HEK293T (cell line): ENCODE measurements around the gene THAP10.

Experiments used
- CTCF ChIA-PET: fragments of 350-600 bp; formaldehyde crosslinking; extraction: SDS; loops from one replicate; lab custom pipeline; 2021; ENCODE audit warnings: antibody characterized with exemption, inconsistent platforms; lab: Yijun Ruan, JAX
- POLR2A ChIA-PET: fragments of 350-600 bp; formaldehyde crosslinking; extraction: SDS; loops from one replicate; lab custom pipeline; 2020; ENCODE audit warnings: antibody characterized with exemption, inconsistent platforms; lab: Yijun Ruan, JAX
- DNase-seq: peaks from one replicate; pipeline ENCODE4 v3.0.0; 2012; ENCODE audit warnings: mixed read lengths; ENCODE audit errors: extremely low spot score
- ARNT ChIP-seq: fragments of 450-650 bp; IDR thresholded peaks from 2 replicates; pipeline ENCODE4 v1.6.1; 2017; ENCODE audit warnings: mild to moderate bottlenecking
- BHLHE40 ChIP-seq: fragments of 450-650 bp; IDR thresholded peaks from 2 replicates; pipeline ENCODE4 v1.6.1; 2016; ENCODE audit warnings: mild to moderate bottlenecking, moderate library complexity, borderline replicate concordance
- CTBP1 ChIP-seq: fragments of 450-650 bp; IDR thresholded peaks from 2 replicates; pipeline ENCODE4 v1.6.1; 2016; ENCODE audit warnings: borderline replicate concordance
- ELF4 ChIP-seq: fragments of 450-650 bp; IDR thresholded peaks from 2 replicates; pipeline ENCODE4 v1.6.1; 2017; ENCODE audit warnings: antibody characterized with exemption
- FOXA1 ChIP-seq: fragments of 450-650 bp; IDR thresholded peaks from 2 replicates; pipeline ENCODE4 v1.6.1; 2016; ENCODE audit warnings: mild to moderate bottlenecking
- FOXK2 ChIP-seq: fragments of 450-650 bp; IDR thresholded peaks from 2 replicates; pipeline ENCODE4 v1.6.1; 2016; ENCODE audit warnings: mild to moderate bottlenecking
- FOXM1 ChIP-seq: fragments of 450-650 bp; IDR thresholded peaks from 2 replicates; pipeline ENCODE4 v1.6.1; 2017; ENCODE audit warnings: mild to moderate bottlenecking, borderline replicate concordance
- HDGF ChIP-seq: fragments of 450-650 bp; IDR thresholded peaks from 2 replicates; pipeline ENCODE4 v1.6.1; 2017; ENCODE audit warnings: antibody characterized with exemption, borderline replicate concordance
- L3MBTL2 ChIP-seq: fragments of 450-650 bp; conservative IDR thresholded peaks from 2 replicates; pipeline ENCODE4 v1.6.1; 2016; ENCODE audit warnings: mild to moderate bottlenecking
- LEF1 ChIP-seq: fragments of 450-650 bp; IDR thresholded peaks from 2 replicates; pipeline ENCODE4 v1.6.1; 2017; ENCODE audit warnings: mild to moderate bottlenecking, borderline replicate concordance
- NFRKB ChIP-seq: fragments of 450-650 bp; IDR thresholded peaks from 2 replicates; pipeline ENCODE4 v1.6.1; 2016; ENCODE audit warnings: mild to moderate bottlenecking, moderate library complexity
- SP1 ChIP-seq: fragments of 450-650 bp; IDR thresholded peaks from 2 replicates; pipeline ENCODE4 v1.6.1; 2017
- SUZ12 ChIP-seq: fragments of 450-650 bp; IDR thresholded peaks from 2 replicates; pipeline ENCODE4 v1.6.1; 2016; ENCODE audit warnings: mild to moderate bottlenecking
- TARDBP ChIP-seq: fragments of 450-650 bp; IDR thresholded peaks from 2 replicates; pipeline ENCODE4 v1.6.1; 2016
- ZNF384 ChIP-seq: fragments of 450-650 bp; IDR thresholded peaks from 2 replicates; pipeline ENCODE4 v1.6.1; 2016
- TF ChIP-seq, protein P1 (sequence below): fragments of 450-650 bp; IDR thresholded peaks from 2 replicates; pipeline ENCODE4 v1.6.1; 2016

The THAP10 gene

DNA sequence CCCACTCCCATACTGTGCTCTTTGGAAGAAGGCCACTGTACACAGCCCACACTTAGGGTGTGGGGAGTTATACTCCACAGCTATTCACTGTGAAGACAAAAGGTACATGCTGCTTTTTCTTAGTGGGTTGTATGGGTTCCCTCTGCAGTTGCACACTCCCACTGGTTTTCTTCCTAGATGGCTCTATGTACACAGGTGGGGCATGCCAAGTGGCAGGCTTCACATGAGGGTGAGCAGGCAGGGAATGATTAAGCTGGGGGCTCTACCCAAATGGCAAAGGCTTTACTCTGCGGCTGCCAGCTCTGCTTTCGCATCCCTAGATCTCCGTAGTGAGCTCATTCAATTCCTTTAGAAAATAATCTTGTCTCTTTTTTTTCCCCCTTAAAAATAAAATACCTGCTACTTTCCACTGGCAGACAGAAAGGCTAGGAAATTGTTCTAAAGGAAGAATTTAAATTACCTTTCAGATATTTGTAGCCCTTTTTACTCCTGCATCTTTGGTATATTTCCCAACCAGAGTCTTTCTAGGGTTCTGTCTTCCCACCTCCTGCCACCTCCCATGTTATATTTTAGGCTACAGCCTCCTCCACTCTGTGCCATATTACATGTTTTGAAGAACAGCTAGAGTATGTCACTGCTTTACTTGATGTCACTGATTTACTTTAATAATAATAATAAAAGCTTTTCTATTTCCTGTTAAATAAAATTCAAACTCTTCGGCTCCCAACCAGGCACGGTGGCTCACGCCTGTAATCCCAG, 46.5 kb downstream of the THAP10 start:
- TF ChIP-seq CTBP1 = no peak
- no peak for TF ChIP-seq HDGF
- no peak for TF ChIP-seq SP1
- TF ChIP-seq ELF4 = no peak
- no peak for TF ChIP-seq FOXA1
- no peak for TF ChIP-seq FOXM1
- TF ChIP-seq NFRKB = no peak
- TF ChIP-seq ZNF384 = no peak
- TF ChIP-seq SUZ12 = no peak
- TF ChIP-seq L3MBTL2 = no peak
- TF ChIP-seq LEF1 = no peak
- POLR2A ChIA-PET = no interaction called here
- no peak for DNase-seq
- CTCF ChIA-PET = no interaction called here

- ChIA-PET CTCF (interaction anchor here (0.6 kb wide), 1 partner anchor 47 kb away, joined by 6 read pairs; no protein-coding TSS in a partner anchor), POLR2A (no interaction called here)
Measured at GRCh38 chr15:70837476-70837875, 54.8 kb downstream of the THAP10 start.

DNA sequence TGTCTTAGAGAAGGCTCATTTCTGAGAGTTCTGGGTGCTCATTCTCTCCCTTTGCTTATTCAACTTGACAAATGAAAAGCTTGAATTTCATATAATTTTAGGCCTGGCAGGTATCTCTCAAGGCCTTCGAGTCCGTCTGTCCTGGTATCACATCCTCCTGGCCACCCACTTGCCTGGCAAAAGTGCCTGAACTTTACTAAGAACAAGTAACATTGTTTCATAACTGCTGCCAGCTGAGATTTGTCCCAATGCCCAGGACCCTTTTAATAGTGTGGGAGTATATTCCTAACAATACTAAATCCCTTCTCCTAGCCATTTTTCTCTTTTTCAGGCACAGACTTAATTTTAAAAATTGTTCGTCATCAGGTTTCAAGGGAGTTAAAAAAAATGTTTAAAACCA, 56.4 kb downstream of the THAP10 start:
- ChIA-PET CTCF (interaction anchor here (0.8 kb wide), 1 partner anchor 11 kb away, joined by 5 read pairs; no protein-coding TSS in a partner anchor), POLR2A (interaction anchor here (3.3 kb wide), 1 partner anchor 18 kb away, joined by 27 read pairs; the partner anchor contains the start of gene LARP6)
- TF ChIP-seq HDGF = no peak
- TF ChIP-seq ARNT = no peak
- no peak for TF ChIP-seq NFRKB
- no peak for TF ChIP-seq ZNF384
- TF ChIP-seq SUZ12 = no peak
- TF ChIP-seq, protein P1, sequence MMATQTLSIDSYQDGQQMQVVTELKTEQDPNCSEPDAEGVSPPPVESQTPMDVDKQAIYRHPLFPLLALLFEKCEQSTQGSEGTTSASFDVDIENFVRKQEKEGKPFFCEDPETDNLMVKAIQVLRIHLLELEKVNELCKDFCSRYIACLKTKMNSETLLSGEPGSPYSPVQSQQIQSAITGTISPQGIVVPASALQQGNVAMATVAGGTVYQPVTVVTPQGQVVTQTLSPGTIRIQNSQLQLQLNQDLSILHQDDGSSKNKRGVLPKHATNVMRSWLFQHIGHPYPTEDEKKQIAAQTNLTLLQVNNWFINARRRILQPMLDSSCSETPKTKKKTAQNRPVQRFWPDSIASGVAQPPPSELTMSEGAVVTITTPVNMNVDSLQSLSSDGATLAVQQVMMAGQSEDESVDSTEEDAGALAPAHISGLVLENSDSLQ = no peak
- no peak for TF ChIP-seq FOXA1
- no peak for TF ChIP-seq FOXK2
- TF ChIP-seq SP1 = no peak
- no peak for TF ChIP-seq L3MBTL2
- TF ChIP-seq BHLHE40 = no peak
- TF ChIP-seq CTBP1 = no peak
- no peak for DNase-seq

More at GRCh38 chr15:70837476-70837875, 54.8 kb downstream of the THAP10 start:
- no peak for DNase-seq
- no peak for TF ChIP-seq FOXK2
- TF ChIP-seq, protein P1 = no peak
- TF ChIP-seq SUZ12 = no peak
- no peak for TF ChIP-seq HDGF
- TF ChIP-seq L3MBTL2 = no peak
- TF ChIP-seq FOXM1 = no peak
- TF ChIP-seq ARNT = no peak
- TF ChIP-seq ELF4 = no peak
- no peak for TF ChIP-seq CTBP1
- TF ChIP-seq TARDBP = no peak
- TF ChIP-seq FOXA1 = no peak
- TF ChIP-seq SP1 = no peak
- TF ChIP-seq NFRKB = no peak
- TF ChIP-seq BHLHE40 = no peak
- TF ChIP-seq LEF1 = no peak
- no peak for TF ChIP-seq ZNF384

- TF ChIP-seq L3MBTL2 (no peak), FOXK2 (no peak), FOXM1 (no peak), SUZ12 (no peak), HDGF (no peak), CTBP1 (no peak), ZNF384 (no peak), BHLHE40 (no peak)
- CTCF ChIA-PET = interaction anchor here (0.8 kb wide), 1 partner anchor 11 kb away, joined by 5 read pairs; no protein-coding TSS in a partner anchor
- DNase-seq = no peak
- POLR2A ChIA-PET = interaction anchor here (3.3 kb wide), 1 partner anchor 18 kb away, joined by 27 read pairs; the partner anchor contains the start of gene LARP6
Measured at GRCh38 chr15:70835415-70835814, 56.8 kb downstream of the THAP10 start.

DNA sequence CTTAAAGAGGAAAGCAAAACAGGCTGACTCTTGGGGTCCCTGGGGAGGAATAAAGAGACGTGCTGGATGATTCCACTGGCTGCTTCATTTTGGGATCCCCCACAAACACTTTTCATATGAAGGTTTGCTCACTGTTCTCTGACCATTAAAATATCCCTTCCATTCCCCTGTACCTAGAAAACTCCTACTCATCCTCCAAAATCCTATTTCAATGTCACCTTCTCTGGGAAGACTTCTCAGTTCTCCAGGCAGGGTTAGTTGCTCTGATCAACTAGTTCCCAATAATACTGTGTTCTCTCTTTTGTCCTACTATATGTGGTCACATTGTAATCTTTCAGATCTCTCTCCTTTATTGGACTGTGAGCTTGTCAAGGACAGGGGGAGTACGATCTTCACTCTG, 57.2 kb downstream of the THAP10 start:
- DNase-seq = no peak
- no peak for TF ChIP-seq HDGF
- no peak for TF ChIP-seq FOXK2
- TF ChIP-seq SUZ12 = no peak
- no peak for TF ChIP-seq ELF4
- no peak for TF ChIP-seq FOXA1
- no peak for TF ChIP-seq TARDBP
- TF ChIP-seq ARNT = no peak
- TF ChIP-seq, protein P1 = no peak
- no peak for TF ChIP-seq L3MBTL2
- TF ChIP-seq NFRKB = no peak
- no peak for TF ChIP-seq BHLHE40
- TF ChIP-seq FOXM1 = no peak
- no peak for TF ChIP-seq SP1
- no peak for TF ChIP-seq ZNF384
- TF ChIP-seq LEF1 = no peak
- no peak for TF ChIP-seq CTBP1
- ChIA-PET POLR2A (interaction anchor here (3.3 kb wide), 1 partner anchor 19 kb away, joined by 27 read pairs; the partner anchor contains the start of gene LARP6), CTCF (no interaction called here)
